HL-60/S4 treated with retinoic acid at 250 ng/mL for 4 days and 3 days (cell line): Measurements from ENCODE around the gene DOCK4.

Source experiments
- in situ Hi-C: fragments of 300-500 bp; cut with MboI; formaldehyde crosslinking; loops from 2 replicates; pipeline ENCODE4 v1.7.0; 2022; ENCODE audit warnings: low sequenced_read_pairs

DOCK4 gene

GRCh38 chr7:111787099-111787498 lies 419.1 kb downstream of the DOCK4 start:
- in situ Hi-C loops, result no loop called here

- in situ Hi-C loops, result no loop called here
These were observed 421.1 kb downstream of the DOCK4 start for GRCh38 chr7:111785076-111785475.

GRCh38 chr7:111784296-111784695 lies 421.9 kb downstream of the DOCK4 start:
- in situ Hi-C loops, result no loop called here

- in situ Hi-C loops, result no loop called here
These were observed 422.3 kb downstream of the DOCK4 start for GRCh38 chr7:111783854-111784253.

GRCh38 chr7:111780527-111780926 lies 425.7 kb downstream of the DOCK4 start:
- in situ Hi-C loops, result no loop called here

- in situ Hi-C loops, result no loop called here
These were observed 431.0 kb downstream of the DOCK4 start for GRCh38 chr7:111775206-111775605.

GRCh38 chr7:111772716-111773115 lies 433.5 kb downstream of the DOCK4 start:
- in situ Hi-C loops, result loop anchor here (25.0 kb wide), 1 partner anchor 640 kb away; no protein-coding TSS in a partner anchor

GRCh38 chr7:111771638-111772037 lies 434.6 kb downstream of the DOCK4 start:
- in situ Hi-C loops, result loop anchor here (25.0 kb wide), 1 partner anchor 641 kb away; no protein-coding TSS in a partner anchor

GRCh38 chr7:111770116-111770515 lies 436.1 kb downstream of the DOCK4 start:
- in situ Hi-C loops, result loop anchor here (25.0 kb wide), 1 partner anchor 642 kb away; no protein-coding TSS in a partner anchor

GRCh38 chr7:111765751-111766643 lies 440.2 kb downstream of the DOCK4 start:
- in situ Hi-C loops, result loop anchor here (25.0 kb wide), 1 partner anchor 646 kb away; no protein-coding TSS in a partner anchor

GRCh38 chr7:111763221-111763801 lies 442.9 kb downstream of the DOCK4 start:
- in situ Hi-C loops, result loop anchor here (25.0 kb wide), 1 partner anchor 649 kb away; no protein-coding TSS in a partner anchor

GRCh38 chr7:111762799-111763198 lies 443.4 kb downstream of the DOCK4 start:
- in situ Hi-C loops, result loop anchor here (25.0 kb wide), 1 partner anchor 650 kb away; no protein-coding TSS in a partner anchor

- in situ Hi-C loops, result loop anchor here (25.0 kb wide), 1 partner anchor 650 kb away; no protein-coding TSS in a partner anchor
These were observed 444.0 kb downstream of the DOCK4 start for GRCh38 chr7:111762211-111762610.

- in situ Hi-C loops, result loop anchor here (25.0 kb wide), 1 partner anchor 652 kb away; no protein-coding TSS in a partner anchor
These were observed 446.2 kb downstream of the DOCK4 start for GRCh38 chr7:111760043-111760442.

- in situ Hi-C loops, result loop anchor here (25.0 kb wide), 1 partner anchor 654 kb away; no protein-coding TSS in a partner anchor
These were observed 447.9 kb downstream of the DOCK4 start for GRCh38 chr7:111758332-111758731.

- in situ Hi-C loops, result loop anchor here (25.0 kb wide), 1 partner anchor 656 kb away; no protein-coding TSS in a partner anchor
These were observed 449.5 kb downstream of the DOCK4 start for GRCh38 chr7:111756687-111757178.

- in situ Hi-C loops, result loop anchor here (25.0 kb wide), 1 partner anchor 657 kb away; no protein-coding TSS in a partner anchor
These were observed 450.8 kb downstream of the DOCK4 start for GRCh38 chr7:111755383-111755782.

- in situ Hi-C loops, result loop anchor here (25.0 kb wide), 1 partner anchor 658 kb away; no protein-coding TSS in a partner anchor
These were observed 452.2 kb downstream of the DOCK4 start for GRCh38 chr7:111753968-111754367.

- in situ Hi-C loops, result loop anchor here (25.0 kb wide), 1 partner anchor 660 kb away; no protein-coding TSS in a partner anchor
These were observed 454.1 kb downstream of the DOCK4 start for GRCh38 chr7:111752022-111752582.

GRCh38 chr7:111750878-111751277 lies 455.3 kb downstream of the DOCK4 start:
- in situ Hi-C loops, result loop anchor here (25.0 kb wide), 1 partner anchor 661 kb away; no protein-coding TSS in a partner anchor
